HG03571 (cell line): ENCODE results near the gene ALLC.

Source experiments
- ATAC-seq: cut with Tn5 transposase; IDR thresholded peaks from one replicate; pipeline ENCODE4 v1.9.1; 2021; ENCODE audit not compliant: unreplicated experiment

The ALLC gene

GRCh38 chr2:3674066-3674845 is 16.3 kb downstream of the ALLC start:
- ATAC-seq: no peak

- no peak for ATAC-seq
Measured at GRCh38 chr2:3675687-3676086, 17.7 kb downstream of the ALLC start.

- ATAC-seq: no peak
Measured at GRCh38 chr2:3677436-3677835, 19.4 kb downstream of the ALLC start.

GRCh38 chr2:3678212-3678611 is 20.2 kb downstream of the ALLC start:
- no peak for ATAC-seq

GRCh38 chr2:3679180-3679579 is 21.2 kb downstream of the ALLC start:
- no peak for ATAC-seq

- no peak for ATAC-seq
Measured at GRCh38 chr2:3679616-3680393, 21.8 kb downstream of the ALLC start.

- no peak for ATAC-seq
Measured at GRCh38 chr2:3680548-3681345, 22.7 kb downstream of the ALLC start.

GRCh38 chr2:3681625-3682024 is 23.6 kb downstream of the ALLC start:
- no peak for ATAC-seq

- ATAC-seq: no peak
Measured at GRCh38 chr2:3682811-3683210, 24.8 kb downstream of the ALLC start.

- ATAC-seq: no peak
Measured at GRCh38 chr2:3683748-3684454, 25.9 kb downstream of the ALLC start.

GRCh38 chr2:3689998-3690748 is 32.2 kb downstream of the ALLC start:
- ATAC-seq: no peak

- ATAC-seq: no peak
Measured at GRCh38 chr2:3692375-3692774, 34.4 kb downstream of the ALLC start.

GRCh38 chr2:3696545-3696944 is 38.5 kb downstream of the ALLC start:
- no peak for ATAC-seq

GRCh38 chr2:3701071-3701470 is 43.1 kb downstream of the ALLC start:
- ATAC-seq: no peak

GRCh38 chr2:3703236-3703756 is 45.3 kb downstream of the ALLC start, which contains the start of gene DCDC2C:
Gene DCDC2C (plus strand): TSS chr2:3703575. CDS start chr2:3703752, 177 bp downstream.
- no peak for ATAC-seq

GRCh38 chr2:3703757-3704355 is 45.9 kb downstream of the ALLC start:
- ATAC-seq: no peak

- no peak for ATAC-seq
Measured at GRCh38 chr2:3704692-3705091, 46.7 kb downstream of the ALLC start.

- ATAC-seq: no peak
Measured at GRCh38 chr2:3705782-3706181, 47.8 kb downstream of the ALLC start.

GRCh38 chr2:3706892-3707291 is 48.9 kb downstream of the ALLC start:
- no peak for ATAC-seq
